Stimulated activated CD4-positive, alpha-beta T cell treated with anti-CD3 and anti-CD28 coated beads, Interleukin-4, amount 100 ng/mL, for 48 hours (primary cell): ENCODE measurements around the gene RNF40.

Experiments
- DNase-seq, 2 donors: peaks; one replicate each; pipeline ENCODE4 v3.0.0-alpha.2; 2020; ENCODE audit warnings: low read depth in 2 of 2

Gene RNF40

DNA sequence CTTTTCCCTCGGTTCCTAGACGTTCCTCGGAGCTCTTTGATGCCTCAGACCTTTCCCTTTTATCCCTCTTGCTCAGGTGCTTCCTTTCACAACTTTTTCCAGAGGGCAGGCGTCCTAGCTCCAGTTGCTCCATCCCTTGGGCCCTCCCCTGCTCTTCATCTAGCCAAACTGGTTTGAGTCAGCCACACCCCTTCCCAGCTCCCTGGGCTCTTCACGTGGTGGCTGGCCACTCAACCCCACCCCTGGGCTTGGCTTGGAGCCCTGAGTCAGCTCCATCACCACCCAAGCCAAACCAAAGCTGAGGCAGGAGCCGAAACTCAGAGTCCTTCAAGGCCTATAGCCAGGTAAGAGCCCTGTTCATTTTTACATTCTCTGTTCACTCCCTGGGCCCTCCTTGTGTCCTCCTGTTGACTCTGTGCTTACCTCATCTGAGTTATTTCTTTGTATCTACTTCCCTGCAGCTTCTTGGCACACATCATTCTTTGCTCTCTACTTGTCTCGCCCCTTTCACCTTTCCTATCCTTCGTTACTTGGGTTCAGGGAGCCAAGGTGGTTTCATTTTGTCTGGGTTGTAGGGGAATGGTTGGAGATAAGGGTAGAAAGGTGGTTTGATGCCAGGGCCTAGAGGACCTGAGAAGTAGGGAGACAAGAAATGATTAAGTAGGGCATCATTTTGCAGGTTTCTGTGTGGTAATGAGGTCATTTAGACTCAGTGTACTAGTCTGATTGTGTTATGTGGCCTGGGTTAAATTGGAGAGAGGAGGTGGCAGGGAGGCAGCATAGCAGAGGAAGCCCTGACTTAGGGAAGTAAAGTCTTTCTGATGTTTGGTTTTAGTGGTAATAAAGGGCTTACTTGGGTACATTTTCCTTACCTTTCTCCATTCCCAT is 21.5 kb upstream of the RNF40 start:
- peak in 1 of 2 donors; percentile 7 for DNase-seq

DNA sequence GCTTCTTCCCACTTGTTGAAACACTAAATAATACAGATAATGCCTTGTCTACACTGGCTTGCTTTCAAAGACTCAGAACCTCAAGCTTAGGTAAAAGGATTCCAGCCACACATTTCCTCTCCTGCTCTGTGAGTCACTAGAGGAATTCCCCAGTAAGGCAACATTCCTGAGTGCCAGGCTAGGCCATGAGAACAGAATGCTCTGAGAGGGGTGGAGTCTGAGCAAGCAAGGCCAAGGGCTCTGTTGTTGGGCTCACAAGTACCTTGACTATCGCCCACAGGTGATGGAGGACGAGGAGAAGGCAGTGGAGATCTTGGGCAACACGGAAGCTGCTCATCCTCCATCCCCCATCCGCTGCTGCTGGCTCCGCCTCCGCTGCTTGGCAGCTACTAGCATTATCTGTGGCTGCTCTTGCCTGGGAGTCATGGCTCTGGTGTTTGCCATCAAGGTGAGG is 20.6 kb upstream of the RNF40 start:
- DNase-seq, result no peak

DNA sequence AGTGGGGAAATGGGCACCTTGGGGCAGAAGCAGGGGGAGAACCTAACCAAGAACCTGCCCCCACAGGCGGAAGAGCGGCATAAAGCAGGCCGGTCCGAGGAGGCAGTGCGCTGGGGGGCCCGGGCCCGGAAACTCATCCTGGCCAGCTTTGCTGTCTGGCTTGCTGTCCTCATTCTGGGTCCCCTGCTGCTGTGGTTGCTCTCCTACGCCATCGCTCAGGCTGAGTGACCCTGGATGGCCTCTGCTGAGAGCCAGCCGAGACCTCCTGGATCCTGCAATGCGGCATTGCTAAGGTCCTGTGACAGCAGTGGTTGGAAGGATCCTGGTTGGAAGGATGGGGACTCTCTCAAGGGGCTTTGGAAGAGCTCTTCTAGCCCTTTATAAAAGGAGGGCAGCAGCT is 18.4 kb upstream of the RNF40 start:
- no peak for DNase-seq

DNA sequence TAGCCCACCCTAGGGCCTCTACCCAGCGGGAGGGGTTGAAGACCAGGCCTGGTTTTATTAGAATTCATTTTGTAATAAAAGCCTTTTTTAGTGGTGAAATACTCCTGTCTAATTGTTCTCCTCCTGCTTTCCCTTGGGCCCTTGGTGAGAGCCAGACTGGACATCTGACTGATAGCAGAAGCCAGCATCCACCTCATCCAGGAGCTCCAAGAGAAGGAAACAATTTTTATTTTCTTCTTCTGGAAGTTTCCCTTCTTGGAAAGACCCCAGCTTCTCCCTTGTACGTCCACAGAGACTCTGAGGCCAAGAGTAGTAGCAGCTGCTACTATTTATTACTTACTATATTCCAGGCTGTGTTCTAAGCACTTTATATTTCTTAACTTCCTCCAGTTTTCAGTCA is 17.9 kb upstream of the RNF40 start:
- DNase-seq, result no peak

DNA sequence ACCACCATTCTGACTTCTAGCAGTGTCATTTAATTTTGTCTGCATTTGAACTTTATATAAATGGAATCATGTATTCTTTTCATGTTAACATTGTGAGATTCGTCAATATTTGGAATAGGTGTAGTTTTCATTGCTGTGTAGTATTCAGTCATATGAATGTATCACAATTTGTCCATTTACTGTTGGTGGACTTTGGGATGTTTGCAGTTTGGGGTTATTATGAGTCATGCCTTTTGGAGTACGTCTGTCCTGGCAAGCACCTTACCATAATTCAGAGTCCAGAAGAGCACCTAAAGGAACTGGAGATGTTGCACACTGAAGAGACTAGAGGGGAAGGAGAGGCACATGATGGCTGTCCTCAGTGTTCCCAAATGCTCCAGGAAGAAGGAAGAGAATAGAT is 17.0 kb upstream of the RNF40 start:
- no peak for DNase-seq

DNA sequence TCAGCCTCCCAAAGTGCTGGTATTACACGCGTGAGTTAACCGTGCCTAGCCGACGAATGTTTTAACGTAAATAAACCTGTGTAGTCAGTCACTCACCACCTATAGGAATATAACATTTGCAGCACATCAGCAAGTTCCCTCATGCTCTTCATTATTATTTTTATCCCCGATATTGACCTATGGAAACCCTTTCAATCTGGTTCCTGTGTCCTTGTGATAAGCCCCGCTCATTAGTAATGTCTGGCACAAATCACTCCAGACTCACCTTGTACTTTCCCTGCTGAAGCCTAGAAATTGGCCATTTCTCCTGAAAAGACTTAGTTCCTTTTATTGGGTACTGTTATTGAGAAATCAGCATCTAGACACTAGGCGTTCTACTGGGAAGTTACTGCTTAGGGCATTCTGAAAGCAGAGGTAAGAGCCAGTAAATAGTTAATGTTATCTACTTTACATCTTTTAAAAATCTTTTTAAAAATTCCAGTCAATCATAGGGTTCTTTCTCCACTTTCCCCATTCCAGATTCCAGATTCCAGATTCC is 15.4 kb upstream of the RNF40 start:
- DNase-seq, result no peak

DNA sequence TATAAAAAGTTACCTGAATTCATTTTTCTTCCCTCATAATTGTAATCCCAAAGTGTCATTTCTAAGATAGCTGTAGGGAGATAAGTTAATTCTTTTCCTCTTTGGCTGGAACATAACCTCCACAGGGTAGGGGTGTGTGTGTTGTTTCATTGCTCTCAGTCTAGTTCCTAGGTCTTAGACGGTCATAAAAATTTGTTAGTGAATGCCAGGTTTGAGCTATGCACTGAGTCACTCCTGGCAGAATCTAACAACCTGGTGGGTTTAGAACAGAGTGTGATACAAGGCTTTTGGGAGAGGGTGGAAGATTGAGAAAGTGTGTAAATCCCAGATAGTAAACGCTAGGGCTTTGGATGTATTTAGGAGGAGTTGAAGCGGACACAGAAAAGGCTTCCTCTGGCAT is 14.8 kb upstream of the RNF40 start:
- no peak for DNase-seq

DNA sequence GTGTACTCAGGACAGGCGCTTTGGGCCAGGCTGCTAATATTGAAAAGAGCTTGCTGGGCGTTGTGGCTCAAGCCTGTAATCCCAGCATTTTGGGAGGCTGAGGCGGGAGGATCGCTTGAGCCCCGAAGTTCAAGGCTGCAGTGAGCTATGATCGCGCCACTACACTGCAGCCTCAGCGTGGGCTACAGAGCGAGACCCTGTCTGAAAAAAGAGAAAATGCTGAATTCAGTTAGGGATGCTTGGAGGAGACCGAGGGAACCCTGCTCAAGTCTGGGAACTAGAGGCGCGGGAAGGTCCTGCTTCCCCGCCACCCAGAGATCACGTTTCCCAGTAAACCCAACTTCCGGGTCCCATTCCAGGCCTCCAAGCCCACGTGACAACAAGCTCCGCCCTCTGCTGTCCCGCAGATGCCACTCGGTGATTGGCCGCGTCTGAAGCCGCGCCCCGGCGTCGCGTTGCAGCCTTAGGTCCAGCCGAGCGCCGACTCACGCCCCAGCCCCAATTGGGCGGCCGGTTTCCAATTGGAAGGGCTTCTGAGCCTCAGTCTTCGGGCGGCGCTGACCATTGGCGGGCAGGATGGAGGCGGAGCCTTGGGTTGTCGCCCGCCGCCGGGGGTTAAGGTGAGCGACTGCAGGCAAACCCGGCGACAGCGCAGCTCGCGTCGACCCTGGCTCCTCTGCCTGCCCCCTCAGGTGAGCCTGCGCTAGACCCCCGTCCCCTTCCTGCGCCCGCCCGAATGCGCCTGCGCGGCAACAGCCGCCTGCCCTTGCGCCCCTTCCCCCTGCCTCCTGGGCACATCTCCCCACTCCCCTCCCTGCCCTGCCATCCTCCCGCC is 14.1 kb upstream of the RNF40 start, which contains the start of gene PHKG2:
Gene PHKG2 (plus strand): TSS at position 627 of the 835 bp plus-strand sequence. CDS start 396 bp downstream, outside the sequence.
- peak; percentile 95 to 98 for DNase-seq

DNA sequence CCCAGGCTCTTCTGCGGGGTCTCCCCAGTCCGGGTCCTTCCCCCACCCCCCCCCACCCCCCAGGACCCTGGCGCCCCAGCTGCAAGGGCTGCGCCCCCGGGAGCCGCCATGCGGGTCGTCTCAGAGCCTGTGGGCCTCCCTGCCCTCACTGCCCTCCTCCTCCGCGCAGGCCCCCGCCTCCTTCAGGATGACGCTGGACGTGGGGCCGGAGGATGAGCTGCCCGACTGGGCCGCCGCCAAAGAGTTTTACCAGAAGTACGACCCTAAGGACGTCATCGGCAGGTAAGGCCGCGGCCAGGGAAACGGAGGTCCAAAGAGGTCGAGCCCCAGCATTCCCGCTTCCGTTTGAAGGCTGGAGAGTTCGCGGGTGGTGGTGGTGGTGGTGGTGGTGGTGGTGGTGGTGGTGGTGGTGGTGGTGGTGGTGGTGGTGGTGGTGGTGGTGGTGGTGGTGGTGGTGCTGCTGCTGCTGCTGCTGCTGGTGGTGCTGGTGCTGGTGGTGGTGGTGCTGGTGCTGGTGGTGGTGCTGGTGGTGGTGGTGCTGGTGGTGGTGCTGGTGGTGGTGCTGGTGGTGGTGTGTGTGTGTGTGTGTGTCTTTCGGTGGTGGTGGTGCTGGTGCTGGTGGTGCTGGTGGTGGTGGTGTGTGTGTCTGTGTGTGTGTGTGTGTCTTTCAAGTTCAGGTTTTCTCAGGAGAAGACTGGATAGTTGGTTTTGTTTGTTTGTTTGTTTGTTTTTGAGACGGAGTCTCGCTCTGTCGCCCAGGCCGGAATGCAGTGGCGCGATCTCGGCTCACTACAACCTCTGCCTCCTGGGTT is 13.3 kb upstream of the RNF40 start:
- DNase-seq, result peak in 1 of 2 donors; percentile 4

DNA sequence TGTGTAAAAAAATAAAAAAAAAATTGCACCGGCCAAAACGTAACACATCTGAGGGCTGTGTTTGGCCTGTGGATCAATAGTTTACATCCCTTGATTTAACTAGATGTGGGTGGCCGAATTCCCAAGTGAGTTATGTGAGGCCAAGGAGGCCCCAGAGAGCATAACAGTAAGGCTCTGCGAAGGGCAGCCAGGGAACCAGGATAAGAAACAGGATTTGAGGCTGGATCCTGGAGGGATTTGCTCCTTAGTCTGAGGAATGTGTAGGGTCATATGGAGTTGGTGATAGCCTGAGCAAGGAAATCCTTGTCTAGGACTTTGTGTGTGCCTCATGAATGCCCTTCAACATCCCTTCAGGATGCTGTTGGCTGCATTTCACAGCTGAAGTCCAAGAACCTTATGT is 11.9 kb upstream of the RNF40 start:
- no peak for DNase-seq

DNA sequence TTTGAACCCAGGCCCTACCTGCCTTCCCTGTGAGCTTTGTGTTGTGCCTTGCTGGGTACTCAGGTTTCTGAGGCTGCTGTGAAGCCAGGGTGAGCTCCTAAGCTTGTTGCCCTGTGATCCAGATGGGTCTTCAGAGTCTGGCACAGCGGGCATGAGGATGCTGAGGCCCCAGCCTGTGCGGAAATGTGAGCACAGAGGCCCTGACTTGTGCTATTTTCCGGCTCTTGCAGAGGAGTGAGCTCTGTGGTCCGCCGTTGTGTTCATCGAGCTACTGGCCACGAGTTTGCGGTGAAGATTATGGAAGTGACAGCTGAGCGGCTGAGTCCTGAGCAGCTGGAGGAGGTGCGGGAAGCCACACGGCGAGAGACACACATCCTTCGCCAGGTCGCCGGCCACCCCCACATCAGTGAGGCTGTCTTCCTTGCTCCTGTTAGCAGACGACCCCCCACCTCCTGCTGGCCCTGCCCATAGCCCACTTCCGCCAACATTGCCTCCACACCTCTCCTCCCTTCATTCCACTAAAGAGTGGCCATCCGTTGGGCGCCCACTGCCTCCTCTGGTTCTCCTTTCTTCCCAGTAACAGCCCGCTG is 11.2 kb upstream of the RNF40 start:
- DNase-seq, result no peak

DNA sequence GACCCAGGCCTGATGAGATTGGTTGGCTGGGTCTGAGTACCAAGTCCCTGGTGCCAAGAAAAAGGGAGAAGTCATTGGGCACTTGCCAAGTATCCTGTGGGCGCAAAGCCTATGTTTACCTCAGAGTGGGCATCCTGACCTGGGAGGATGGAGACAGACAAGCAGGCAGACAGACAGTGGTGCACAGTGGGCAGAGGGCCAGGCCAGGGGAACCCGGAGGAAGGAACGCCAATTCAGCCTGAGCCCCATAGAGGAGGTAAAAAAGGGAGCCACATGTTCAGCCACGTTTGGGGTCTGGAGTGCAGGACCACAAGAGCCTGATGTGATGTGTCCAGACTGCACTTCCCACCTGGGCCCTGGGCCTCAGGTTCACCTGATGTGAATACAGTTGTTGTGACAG is 8.5 kb upstream of the RNF40 start:
- no peak for DNase-seq

DNA sequence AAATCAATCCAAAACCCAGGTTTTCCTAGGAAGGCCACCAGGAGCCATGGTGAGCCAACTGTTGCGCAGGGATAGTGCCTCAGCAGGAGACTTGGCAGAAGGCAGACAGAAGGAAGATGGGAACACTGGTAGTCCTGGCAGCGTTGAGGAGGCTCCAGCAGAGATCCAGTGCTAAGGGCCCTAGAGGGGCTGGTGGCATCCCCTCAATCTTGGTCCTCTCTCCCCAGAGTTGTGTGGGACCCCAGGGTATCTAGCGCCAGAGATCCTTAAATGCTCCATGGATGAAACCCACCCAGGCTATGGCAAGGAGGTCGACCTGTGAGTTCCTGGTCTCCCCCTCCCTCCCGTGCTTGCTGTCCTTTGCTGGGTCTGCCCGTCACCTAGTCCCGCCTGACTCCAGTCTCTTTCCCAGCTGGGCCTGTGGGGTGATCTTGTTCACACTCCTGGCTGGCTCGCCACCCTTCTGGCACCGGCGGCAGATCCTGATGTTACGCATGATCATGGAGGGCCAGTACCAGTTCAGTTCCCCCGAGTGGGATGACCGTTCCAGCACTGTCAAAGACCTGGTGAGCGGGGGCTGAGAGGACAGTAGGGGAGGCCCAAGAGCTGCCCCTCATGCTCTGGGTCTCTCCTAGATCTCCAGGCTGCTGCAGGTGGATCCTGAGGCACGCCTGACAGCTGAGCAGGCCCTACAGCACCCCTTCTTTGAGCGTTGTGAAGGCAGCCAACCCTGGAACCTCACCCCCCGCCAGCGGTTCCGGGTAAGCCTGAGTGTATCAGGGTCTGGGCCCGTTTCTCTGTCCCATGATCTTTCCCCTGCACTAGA is 6.0 kb upstream of the RNF40 start:
- DNase-seq, result no peak

DNA sequence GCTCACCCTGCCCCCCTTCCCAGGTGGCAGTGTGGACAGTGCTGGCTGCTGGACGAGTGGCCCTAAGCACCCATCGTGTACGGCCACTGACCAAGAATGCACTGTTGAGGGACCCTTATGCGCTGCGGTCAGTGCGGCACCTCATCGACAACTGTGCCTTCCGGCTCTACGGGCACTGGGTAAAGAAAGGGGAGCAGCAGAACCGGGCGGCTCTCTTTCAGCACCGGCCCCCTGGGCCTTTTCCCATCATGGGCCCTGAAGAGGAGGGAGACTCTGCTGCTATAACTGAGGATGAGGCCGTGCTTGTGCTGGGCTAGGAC is 5.4 kb upstream of the RNF40 start:
- DNase-seq, result no peak

DNA sequence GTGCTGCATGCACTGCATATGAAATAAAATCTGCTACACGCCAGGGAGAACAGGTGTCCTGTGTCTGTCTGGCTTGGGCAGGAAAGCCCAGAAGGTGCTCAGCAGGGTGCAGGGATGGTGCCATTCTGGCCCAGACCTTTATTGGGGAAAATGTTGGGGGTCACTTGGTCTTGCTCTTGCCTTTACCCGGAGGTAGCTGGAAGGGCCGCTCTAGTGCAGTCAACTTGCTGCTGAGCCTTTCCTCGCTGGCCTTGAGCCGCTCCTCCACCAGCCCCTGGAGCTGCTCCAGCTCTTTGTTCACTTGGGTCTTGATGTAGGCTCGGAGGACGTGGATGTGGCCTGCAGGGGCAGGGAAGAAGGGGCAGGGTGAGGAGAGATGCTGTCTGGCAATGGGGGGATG is 4.8 kb upstream of the RNF40 start:
- no peak for DNase-seq

DNA sequence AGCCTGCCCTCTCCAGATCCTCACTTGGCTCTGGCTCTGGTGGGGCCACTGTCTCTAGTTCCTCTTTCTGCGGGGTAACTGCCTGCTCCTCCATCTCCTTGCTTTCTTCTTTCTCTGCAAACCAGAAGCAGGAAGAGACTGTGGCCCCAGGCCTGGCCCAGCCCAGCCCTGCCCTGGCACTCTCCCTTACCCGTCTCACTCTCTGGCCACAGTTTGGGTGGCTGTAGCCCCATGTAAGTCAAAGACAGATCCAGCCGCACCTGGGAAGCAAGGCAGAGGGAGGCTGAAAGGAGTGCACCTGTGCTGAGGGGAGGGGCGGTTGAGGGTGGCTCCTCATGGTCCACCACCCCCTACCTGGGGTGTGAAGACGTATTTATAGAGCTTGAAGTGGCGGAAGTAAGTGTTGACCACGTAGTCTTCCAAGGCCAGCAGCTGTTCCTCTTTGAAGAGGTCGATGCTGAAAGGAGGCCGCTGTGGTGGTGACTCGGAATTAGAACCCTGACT is 3.1 kb upstream of the RNF40 start:
- DNase-seq, result no peak

DNA sequence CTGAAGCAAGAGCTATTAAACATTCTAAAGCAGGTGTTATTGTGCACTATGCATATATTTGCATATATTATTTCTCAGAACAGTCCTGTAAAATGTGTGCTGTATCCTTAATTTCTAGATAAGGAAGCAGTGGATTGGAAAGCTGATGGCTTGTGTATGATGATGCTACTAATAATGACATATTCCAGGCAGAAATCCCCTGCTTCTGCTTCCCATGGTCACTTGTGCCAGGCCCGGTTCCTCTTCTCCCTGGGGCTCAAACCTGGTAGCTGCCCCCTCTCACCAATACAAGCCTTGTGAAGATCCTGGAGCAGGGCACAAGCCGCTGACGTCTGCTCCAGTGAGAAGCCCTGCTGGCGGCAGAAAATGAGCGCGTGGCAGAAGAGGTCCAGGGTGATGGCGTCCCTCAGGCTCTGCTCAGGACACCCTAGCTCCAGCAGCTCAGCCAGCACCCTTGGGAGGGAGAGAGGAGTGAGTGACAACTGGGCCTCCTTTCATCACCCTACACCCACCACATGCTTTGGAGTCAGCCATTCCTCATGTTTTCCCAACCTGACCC is 2.0 kb upstream of the RNF40 start:
- no peak for DNase-seq

DNA sequence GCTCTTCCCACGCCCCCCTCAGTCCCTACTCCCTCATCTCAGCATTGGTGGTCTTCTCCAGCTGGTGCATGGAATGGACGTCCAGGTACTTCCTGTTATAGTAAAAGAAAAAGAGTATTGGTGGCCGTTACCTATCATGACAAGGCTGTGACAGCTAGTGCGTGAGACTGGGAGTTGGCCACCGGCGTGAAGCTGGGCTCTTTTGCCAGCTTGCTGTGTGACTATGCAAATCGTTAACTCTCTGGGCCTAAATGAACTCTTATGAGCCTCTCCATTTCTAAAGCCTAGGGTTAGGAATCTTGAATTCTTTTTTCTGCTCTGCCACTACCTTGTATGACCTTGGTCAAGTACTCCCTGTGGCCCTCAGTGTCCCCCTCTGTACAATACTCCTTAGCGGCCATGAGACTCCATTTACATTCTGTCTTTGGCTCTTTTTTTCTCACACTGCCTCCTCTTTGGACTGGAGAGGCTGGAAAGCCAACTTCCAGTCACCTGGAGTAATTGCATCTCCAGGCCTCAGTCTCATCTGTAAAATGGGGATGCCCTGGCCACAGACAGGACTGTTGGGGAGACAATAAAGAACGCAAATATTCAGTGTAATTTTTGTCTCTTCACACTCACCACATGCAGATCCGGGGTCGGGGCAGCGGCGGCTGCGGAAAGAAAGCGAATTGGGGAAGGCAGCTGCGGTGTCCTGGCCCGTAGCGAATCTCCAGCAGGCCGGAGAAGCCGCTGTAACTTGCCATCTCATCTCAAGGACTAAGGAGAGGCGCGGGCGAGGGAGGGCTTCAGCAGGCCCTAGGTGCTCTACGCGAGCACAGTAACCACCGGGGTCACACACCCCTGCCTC is 1.3 kb upstream of the RNF40 start:
- DNase-seq, result no peak

DNA sequence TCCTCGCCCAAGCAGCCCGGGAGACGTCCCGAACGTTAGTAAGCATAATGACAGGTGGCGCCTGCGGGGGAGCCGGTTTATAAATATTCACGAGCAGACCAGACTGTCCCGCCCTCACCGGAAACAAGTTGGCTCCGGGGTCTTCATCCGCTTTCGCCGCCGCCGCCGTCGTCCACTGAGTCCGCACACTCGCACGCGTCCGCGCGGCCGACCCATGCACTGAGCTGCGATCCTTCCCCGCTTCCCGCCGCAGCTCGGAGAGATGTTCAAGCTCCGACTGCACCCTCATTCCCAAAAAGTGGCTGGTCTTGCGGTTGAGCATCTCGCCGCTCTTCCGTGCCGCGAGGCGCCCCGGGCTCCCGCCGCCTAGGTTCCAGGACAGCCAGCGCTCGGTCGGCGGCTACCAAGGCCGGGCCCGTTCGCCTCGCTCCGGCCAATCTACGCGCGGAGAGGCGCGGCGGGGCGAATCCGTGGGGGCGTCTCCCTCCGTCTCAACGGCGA is 645 bp upstream of the RNF40 start:
- DNase-seq, result peak in 1 of 2 donors; percentile 27
